GM23338 (cell line): ENCODE results near the gene MOK.

Experiments
- CREB1 ChIP-seq: fragments of 250-450 bp; sonication (Bioruptor Pico); IDR thresholded peaks from 2 replicates; pipeline ENCODE4 v1.5.0; 2020; ENCODE audit warnings: low read depth, mild to moderate bottlenecking, moderate library complexity
- CTCF ChIP-seq, 2 experiments: fragments of 200-600 bp in 1 of 2; sonication (generic) in 1 of 2; conservative IDR thresholded peaks; 2 replicates each; pipeline versions ENCODE4 v1.5.1 to v1.6.1; 2016 to 2017; ENCODE audit warnings: antibody characterized with exemption in 2 of 2, low read depth in 2 of 2, mild to moderate bottlenecking in 2 of 2, moderate library complexity in 1 of 2
- EZH2 ChIP-seq: fragments of 200-600 bp; sonication (generic); IDR thresholded peaks from one replicate; pipeline ENCODE4 v1.8.0; 2017; ENCODE audit warnings: antibody characterized with exemption, mild to moderate bottlenecking, low read depth; ENCODE audit not compliant: unreplicated experiment
- EZH2phosphoT487 ChIP-seq: fragments of 200-600 bp; sonication (generic); IDR thresholded peaks from one replicate; pipeline ENCODE4 v1.8.1; 2018; ENCODE audit warnings: antibody characterized with exemption; ENCODE audit not compliant: unreplicated experiment
- NANOG ChIP-seq: IDR thresholded peaks from 2 replicates; pipeline ENCODE4 v1.6.1; 2016; ENCODE audit warnings: antibody characterized with exemption, borderline replicate concordance
- POLR2AphosphoS5 ChIP-seq: IDR thresholded peaks from 2 replicates; pipeline ENCODE4 v1.6.1; 2016; ENCODE audit warnings: antibody characterized with exemption, low read depth
- REST ChIP-seq: IDR thresholded peaks from one replicate; pipeline ENCODE4 v1.6.1; 2018; ENCODE audit warnings: antibody characterized with exemption; ENCODE audit not compliant: unreplicated experiment
- ZNF331 ChIP-seq: fragments of 250-450 bp; sonication (Bioruptor Pico); IDR thresholded peaks from 2 replicates; pipeline ENCODE4 v1.5.0; 2020; ENCODE audit warnings: low read depth, mild to moderate bottlenecking, moderate library complexity

GRCh38 chr14:102315121-102315520, 10.2 kb upstream of the MOK start:
- TF ChIP-seq CTCF (conservative IDR thresholded peaks at IDR 0.05; ENCODE audit: low read depth in 2 of 2) (no peak), EZH2phosphoT487 (no peak), NANOG (no peak), POLR2AphosphoS5 (no peak), CREB1 (no peak), EZH2 (no peak), REST (no peak), ZNF331 (CRISPR knock-in tag) (no peak)
